Activated CD4-positive, CD25-positive, alpha-beta regulatory T cell (primary cell): ENCODE data around the gene S100A16.
A peak's percentile ranks its signal among the peaks of the same experiment; 100 is the strongest.
"Not testable (repeated sequence)": the region's sequence is repeated elsewhere in the genome, so short reads cannot be mapped to it uniquely, and the experiment has no call there.

Experiments used
- DNase-seq, 4 experiments: peaks; one replicate each; lab custom pipeline; 2025; lab: John Stamatoyannopoulos, UW

The S100A16 gene, protein sequence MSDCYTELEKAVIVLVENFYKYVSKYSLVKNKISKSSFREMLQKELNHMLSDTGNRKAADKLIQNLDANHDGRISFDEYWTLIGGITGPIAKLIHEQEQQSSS

GRCh38 chr1:153612755-153613331 lies at the start of gene S100A16:
TSS of gene S100A16 (minus strand) at chr1:153613137. CDS start at chr1:153608151, 4,986 bp downstream.
- DNase-seq = no peak

DNA sequence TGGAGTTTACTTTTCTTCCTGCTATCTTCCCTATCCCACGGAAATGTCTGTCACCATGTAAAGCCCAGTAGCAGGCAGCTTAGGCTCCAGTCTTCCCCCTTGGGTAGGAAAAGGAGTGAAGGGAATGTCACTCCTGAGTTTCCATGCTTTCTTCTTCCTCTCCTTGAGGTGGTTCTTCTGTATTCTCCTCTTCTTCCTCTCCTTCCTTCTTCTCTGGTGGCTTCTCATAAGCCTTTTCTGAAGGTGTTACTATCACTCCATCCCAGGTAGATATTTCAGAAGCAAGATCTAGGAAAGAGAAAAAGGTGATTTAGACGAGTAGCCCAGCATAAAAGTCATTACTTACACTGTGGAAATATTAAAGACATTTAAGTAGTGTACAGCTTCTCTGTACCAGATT lies 49.3 kb upstream of the S100A16 start:
- no peak for DNase-seq

DNA sequence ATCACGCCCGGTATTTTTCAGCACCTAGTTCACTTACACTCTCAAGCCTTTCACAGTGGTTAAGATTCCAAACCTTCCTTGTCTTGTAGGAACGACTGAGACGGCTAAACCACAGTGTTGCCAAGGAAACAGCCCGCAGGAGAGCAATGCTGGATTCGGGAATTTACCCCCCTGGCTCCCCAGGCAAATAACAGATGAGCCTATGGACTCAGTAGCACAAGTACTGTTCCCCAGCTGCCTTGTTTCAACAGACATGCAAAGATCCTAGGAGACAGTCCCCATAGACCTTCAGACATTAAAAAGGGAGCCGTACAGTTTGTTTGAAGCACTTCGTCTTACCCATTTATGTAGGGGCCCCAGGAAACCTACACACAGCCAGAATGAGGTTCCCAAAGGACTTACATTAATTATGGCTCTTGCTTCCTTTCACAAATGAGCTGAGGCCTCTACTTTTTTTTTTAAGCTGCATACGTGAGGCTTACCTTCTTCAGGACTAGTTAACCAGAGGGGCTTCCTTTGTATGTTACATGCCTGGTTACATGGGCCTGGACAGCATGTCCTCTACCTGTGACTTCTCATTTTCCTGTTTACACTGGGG lies 48.3 kb upstream of the S100A16 start:
- no peak for DNase-seq

- DNase-seq = no peak
Measured at GRCh38 chr1:153659656-153660055, 46.7 kb upstream of the S100A16 start.

- DNase-seq = no peak
Measured at GRCh38 chr1:153659175-153659534, 46.2 kb upstream of the S100A16 start.

DNA sequence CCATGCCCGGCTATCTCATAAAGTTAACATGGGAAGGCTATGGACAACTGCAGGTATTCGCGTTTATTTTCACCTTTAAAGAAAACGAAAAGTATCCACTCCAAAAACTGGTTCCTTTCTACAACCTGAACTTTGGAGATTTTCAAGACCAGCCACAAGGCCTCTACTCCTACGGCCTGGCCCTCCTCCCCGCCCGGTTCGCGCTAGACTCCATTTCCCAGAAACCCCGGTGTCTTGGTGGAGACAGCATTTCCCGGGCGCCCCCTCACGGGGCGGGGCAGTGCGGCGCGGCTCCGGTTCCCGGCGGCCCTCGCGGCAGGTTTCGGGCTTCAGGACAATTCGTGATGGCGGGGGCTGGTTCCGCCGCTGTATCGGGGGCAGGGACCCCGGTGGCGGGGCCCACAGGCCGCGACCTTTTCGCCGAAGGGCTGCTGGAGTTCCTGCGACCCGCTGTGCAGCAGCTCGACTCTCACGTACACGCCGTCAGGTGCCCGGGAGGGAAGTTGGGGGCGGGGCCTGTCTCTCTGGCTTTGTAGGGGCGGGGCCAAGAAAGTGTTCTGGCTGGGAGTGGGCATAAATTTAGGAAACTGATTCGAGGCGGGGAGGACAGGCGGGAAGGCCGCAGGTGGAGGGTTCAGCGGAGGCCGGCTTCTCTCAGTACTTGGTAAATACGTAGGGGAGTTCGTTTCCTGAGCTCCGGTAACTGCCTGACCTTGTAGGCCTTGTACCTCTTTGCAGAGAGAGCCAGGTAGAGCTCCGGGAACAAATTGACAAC lies 45.6 kb upstream of the S100A16 start, which contains the start of gene SNAPIN:
Gene SNAPIN (plus strand): TSS at position 304 of the 775 bp plus-strand sequence. CDS start 41 bp downstream, at position 345.
- peak; percentile 73 to 83 (median 78) for DNase-seq

DNA sequence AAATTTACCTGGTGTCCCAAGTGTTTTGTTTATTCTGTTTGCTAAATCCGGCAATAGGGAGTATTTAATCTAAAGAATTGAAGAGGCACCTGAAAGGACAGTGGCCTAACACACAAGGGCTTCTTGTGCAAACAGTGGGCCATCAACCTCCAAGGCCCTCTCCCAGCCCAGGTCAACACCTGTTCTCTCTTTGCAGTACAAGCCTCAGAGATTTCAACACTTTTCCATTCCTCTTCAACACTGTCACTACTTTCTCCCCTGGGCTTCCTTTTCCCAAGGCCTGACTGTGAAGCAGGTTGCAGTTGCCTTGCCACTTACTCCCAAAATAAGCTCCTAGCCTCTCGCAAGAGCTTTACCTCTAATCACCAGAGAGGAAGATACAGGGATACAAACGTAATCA lies 42.4 kb upstream of the S100A16 start:
- no peak for DNase-seq

- DNase-seq = no peak
Measured at GRCh38 chr1:153652805-153653500, 40.0 kb upstream of the S100A16 start.

- no peak for DNase-seq
Measured at GRCh38 chr1:153651771-153652170, 38.8 kb upstream of the S100A16 start.

- no peak for DNase-seq
Measured at GRCh38 chr1:153649863-153650235, 36.9 kb upstream of the S100A16 start.

GRCh38 chr1:153649137-153649862 lies 36.4 kb upstream of the S100A16 start:
- DNase-seq = no peak

DNA sequence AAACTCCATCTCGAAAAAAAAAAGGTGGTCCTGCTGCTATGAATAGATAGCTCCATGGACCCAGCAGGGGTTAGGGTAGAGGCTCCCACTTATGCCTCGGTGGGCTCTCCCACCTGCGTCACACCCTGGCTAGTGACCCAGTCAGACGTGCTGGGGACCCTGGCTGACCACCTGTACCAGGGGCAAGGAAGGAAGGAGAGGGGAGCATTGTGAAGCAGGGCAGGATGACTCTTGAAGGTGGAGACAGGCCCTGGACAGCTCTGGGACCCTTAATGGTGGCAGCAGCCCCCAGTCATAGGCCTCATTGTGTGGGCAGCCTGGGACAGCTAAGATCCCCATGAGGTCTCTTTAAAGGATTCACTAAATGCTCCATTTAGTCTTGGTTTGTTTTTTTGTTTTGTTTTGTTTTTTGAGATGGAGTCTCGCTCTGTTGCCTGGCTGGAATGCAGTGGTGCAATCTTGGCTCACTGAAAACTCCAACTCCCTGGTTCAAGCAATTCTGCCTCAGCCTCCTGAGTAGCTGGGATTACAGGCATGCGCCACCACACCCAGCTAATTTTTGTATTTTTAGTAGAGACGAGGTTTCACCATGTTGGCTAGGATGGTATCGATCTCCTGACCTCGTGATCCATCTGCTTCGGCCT lies 35.2 kb upstream of the S100A16 start:
- DNase-seq = no peak

GRCh38 chr1:153647346-153647714 lies 34.4 kb upstream of the S100A16 start:
- no peak for DNase-seq

- no peak for DNase-seq
Measured at GRCh38 chr1:153646672-153647345, 33.9 kb upstream of the S100A16 start.

- DNase-seq = no peak
Measured at GRCh38 chr1:153643816-153644215, 30.9 kb upstream of the S100A16 start.

GRCh38 chr1:153643100-153643499 lies 30.2 kb upstream of the S100A16 start:
- DNase-seq = no peak

GRCh38 chr1:153642161-153642560 lies 29.2 kb upstream of the S100A16 start:
- DNase-seq = no peak

- no peak for DNase-seq
Measured at GRCh38 chr1:153640861-153641260, 27.9 kb upstream of the S100A16 start.

DNA sequence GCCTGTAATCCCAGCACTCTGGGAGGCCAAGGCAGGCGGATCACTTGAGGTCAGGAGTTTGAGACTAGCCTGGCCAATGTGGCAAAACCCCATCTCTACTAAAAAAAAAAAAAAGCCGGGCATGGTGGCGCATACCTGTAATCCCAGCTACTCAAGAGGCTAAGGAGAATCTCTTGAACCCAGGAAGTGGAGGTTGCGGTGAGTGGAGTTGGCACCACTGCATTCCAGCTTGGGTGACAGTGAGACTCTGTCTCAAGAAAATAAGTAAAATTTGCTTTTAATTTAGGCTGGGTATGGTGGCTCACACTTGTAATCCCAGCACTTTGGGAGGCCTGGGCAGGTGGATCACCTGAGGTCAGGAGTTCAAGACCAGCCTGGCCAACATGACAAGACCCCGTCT lies 27.3 kb upstream of the S100A16 start:
- DNase-seq = not testable (repeated sequence)

DNA sequence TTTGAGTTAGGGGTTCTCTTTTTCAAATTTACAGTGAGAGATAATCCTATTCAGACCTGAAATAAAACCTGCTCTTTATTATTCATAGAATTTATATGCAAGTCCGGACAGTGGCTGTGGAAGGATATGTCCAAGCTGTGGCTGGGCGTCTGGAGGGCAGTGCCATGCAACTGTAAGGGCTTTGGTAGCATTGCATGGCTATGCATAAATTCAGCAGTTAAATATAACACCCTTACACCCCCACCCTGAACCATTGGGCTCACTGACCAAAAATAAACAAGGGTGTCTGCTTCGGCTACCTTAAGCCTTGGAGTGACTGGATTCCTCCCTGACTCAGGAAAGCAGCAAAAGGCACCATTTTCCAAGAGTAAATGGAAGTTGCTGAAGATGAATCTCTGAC lies 26.3 kb upstream of the S100A16 start:
- no peak for DNase-seq

- no peak for DNase-seq
Measured at GRCh38 chr1:153638261-153638660, 25.3 kb upstream of the S100A16 start.
